ENCODE results near the gene LRRC36. TPM values are rescaled to one million over a fixed set of nuclear protein-coding genes. Genes with fewer than 3 reads are reported as not detected.

The LRRC36 gene
- total and polyA plus RNA-seq, 5 donors from 2014 or later: not detected

- no peaks in the 10 kb centered on the region for H3K9me3 ChIP-seq (ENCODE audit: control insufficient read depth in 2 of 2, low read length in 2 of 2)
- H3K36me3 ChIP-seq (ENCODE audit: control insufficient read depth, insufficient read depth, low read length): no peaks in the 10 kb centered on the region
- Mint-ChIP-seq H3K4me3 (no peak overlapping the region), H3K36me3 (no peaks in the 10 kb centered on the region), H3K27me3 (peaks cover 64% of the 10 kb centered on the region), H3K4me1 (no peaks in the 10 kb centered on the region), H3K9me3 (peaks cover 0 to 1% (median 0%) of the 10 kb centered on the region in 7 donors), H3K27ac (no peak overlapping the region)
- no peak overlapping the region for H3K4me3 ChIP-seq (ENCODE audit: low read depth, low read length)
- no peak overlapping the region for H3K27ac ChIP-seq (ENCODE audit: insufficient read depth, low read length, poor library complexity, severe bottlenecking)
- H3K27me3 ChIP-seq (ENCODE audit: control insufficient read depth, insufficient read depth, low read length): peaks cover 8% of the 10 kb centered on the region
- H3K4me1 ChIP-seq (ENCODE audit: control insufficient read depth, insufficient read depth, low read length, poor library complexity, severe bottlenecking): no peaks in the 10 kb centered on the region
- DNase-seq (no peak), ATAC-seq (ENCODE audit: low read depth in 2 of 2) (no peak)
Measured at GRCh38 chr16:67423611-67424260, 97.1 kb downstream of the LRRC36 start.

- Histone ChIP-seq H3K27ac (ENCODE audit: insufficient read depth, low read length, poor library complexity, severe bottlenecking) (no peak overlapping the region), H3K27me3 (ENCODE audit: control insufficient read depth, insufficient read depth, low read length) (peaks cover 12% of the 10 kb centered on the region), H3K36me3 (ENCODE audit: control insufficient read depth, insufficient read depth, low read length) (no peaks in the 10 kb centered on the region), H3K4me1 (ENCODE audit: control insufficient read depth, insufficient read depth, low read length, poor library complexity, severe bottlenecking) (no peaks in the 10 kb centered on the region), H3K9me3 (ENCODE audit: control insufficient read depth in 2 of 2, low read length in 2 of 2) (no peaks in the 10 kb centered on the region), H3K4me3 (ENCODE audit: low read depth, low read length) (no peak overlapping the region)
- Mint-ChIP-seq H3K4me1 (no peaks in the 10 kb centered on the region), H3K9me3 (peaks cover 0 to 1% (median 0%) of the 10 kb centered on the region in 7 donors), H3K36me3 (no peaks in the 10 kb centered on the region), H3K27me3 (peaks cover 69% of the 10 kb centered on the region), H3K27ac (no peak overlapping the region), H3K4me3 (no peak overlapping the region)
- DNase-seq: no peak
- no peak for ATAC-seq (ENCODE audit: low read depth in 2 of 2)
Measured at GRCh38 chr16:67424261-67424615, 97.6 kb downstream of the LRRC36 start.

- H3K36me3 ChIP-seq (ENCODE audit: control insufficient read depth, insufficient read depth, low read length): no peaks in the 10 kb centered on the region
- no peak overlapping the region for H3K27ac Mint-ChIP-seq
- peaks cover 12% of the 10 kb centered on the region for H3K27me3 ChIP-seq (ENCODE audit: control insufficient read depth, insufficient read depth, low read length)
- no peaks in the 10 kb centered on the region for H3K9me3 ChIP-seq (ENCODE audit: control insufficient read depth in 2 of 2, low read length in 2 of 2)
- H3K4me1 Mint-ChIP-seq: peaks cover 0 to 4% (median 0%) of the 10 kb centered on the region in 4 donors
- H3K27me3 Mint-ChIP-seq: peaks cover 71% of the 10 kb centered on the region
- peaks cover 0 to 1% (median 0%) of the 10 kb centered on the region in 7 donors for H3K9me3 Mint-ChIP-seq
- no peaks in the 10 kb centered on the region for H3K36me3 Mint-ChIP-seq
- H3K4me1 ChIP-seq (ENCODE audit: control insufficient read depth, insufficient read depth, low read length, poor library complexity, severe bottlenecking): peaks cover under 1% of the 10 kb centered on the region
- no peak overlapping the region for H3K27ac ChIP-seq (ENCODE audit: insufficient read depth, low read length, poor library complexity, severe bottlenecking)
- DNase-seq: no peak
- H3K4me3 Mint-ChIP-seq: no peak overlapping the region
- H3K4me3 ChIP-seq (ENCODE audit: low read depth, low read length): no peak overlapping the region
- no peak for ATAC-seq (ENCODE audit: low read depth in 2 of 2)
Measured at GRCh38 chr16:67425061-67425460, 98.4 kb downstream of the LRRC36 start.

GRCh38 chr16:67425580-67425979, 99.0 kb downstream of the LRRC36 start:
- Mint-ChIP-seq H3K36me3 (no peaks in the 10 kb centered on the region), H3K4me3 (no peak overlapping the region), H3K27ac (no peak overlapping the region), H3K27me3 (peaks cover 76% of the 10 kb centered on the region), H3K4me1 (peaks cover 0 to 8% (median 2%) of the 10 kb centered on the region in 4 donors), H3K9me3 (peaks cover 0 to 1% (median 0%) of the 10 kb centered on the region in 7 donors)
- H3K27me3 ChIP-seq (ENCODE audit: control insufficient read depth, insufficient read depth, low read length): peaks cover 12% of the 10 kb centered on the region
- no peak overlapping the region for H3K4me3 ChIP-seq (ENCODE audit: low read depth, low read length)
- no peaks in the 10 kb centered on the region for H3K9me3 ChIP-seq (ENCODE audit: control insufficient read depth in 2 of 2, low read length in 2 of 2)
- no peak for DNase-seq
- no peaks in the 10 kb centered on the region for H3K36me3 ChIP-seq (ENCODE audit: control insufficient read depth, insufficient read depth, low read length)
- no peak for ATAC-seq (ENCODE audit: low read depth in 2 of 2)
- no peak overlapping the region for H3K27ac ChIP-seq (ENCODE audit: insufficient read depth, low read length, poor library complexity, severe bottlenecking)
- H3K4me1 ChIP-seq (ENCODE audit: control insufficient read depth, insufficient read depth, low read length, poor library complexity, severe bottlenecking): peaks cover 6% of the 10 kb centered on the region

GRCh38 chr16:67426022-67426421, 99.4 kb downstream of the LRRC36 start:
- Histone ChIP-seq H3K27me3 (ENCODE audit: control insufficient read depth, insufficient read depth, low read length) (peaks cover 12% of the 10 kb centered on the region), H3K36me3 (ENCODE audit: control insufficient read depth, insufficient read depth, low read length) (no peaks in the 10 kb centered on the region), H3K9me3 (ENCODE audit: control insufficient read depth in 2 of 2, low read length in 2 of 2) (no peaks in the 10 kb centered on the region), H3K27ac (ENCODE audit: insufficient read depth, low read length, poor library complexity, severe bottlenecking) (no peak overlapping the region), H3K4me3 (ENCODE audit: low read depth, low read length) (no peak overlapping the region), H3K4me1 (ENCODE audit: control insufficient read depth, insufficient read depth, low read length, poor library complexity, severe bottlenecking) (peaks cover 8% of the 10 kb centered on the region)
- Mint-ChIP-seq H3K4me3 (no peak overlapping the region), H3K4me1 (peaks cover 0 to 8% (median 2%) of the 10 kb centered on the region in 4 donors), H3K9me3 (peaks cover 0 to 1% (median 0%) of the 10 kb centered on the region in 7 donors), H3K36me3 (no peaks in the 10 kb centered on the region), H3K27ac (no peak overlapping the region), H3K27me3 (peaks cover 76% of the 10 kb centered on the region)
- no peak for ATAC-seq (ENCODE audit: low read depth in 2 of 2)
- no peak for DNase-seq

- H3K4me1 Mint-ChIP-seq: peaks cover 0 to 12% (median 2%) of the 10 kb centered on the region in 4 donors
- Histone ChIP-seq H3K9me3 (ENCODE audit: control insufficient read depth in 2 of 2, low read length in 2 of 2) (no peaks in the 10 kb centered on the region), H3K27ac (ENCODE audit: insufficient read depth, low read length, poor library complexity, severe bottlenecking) (no peak overlapping the region), H3K4me1 (ENCODE audit: control insufficient read depth, insufficient read depth, low read length, poor library complexity, severe bottlenecking) (peaks cover 14% of the 10 kb centered on the region), H3K27me3 (ENCODE audit: control insufficient read depth, insufficient read depth, low read length) (peaks cover 14% of the 10 kb centered on the region), H3K36me3 (ENCODE audit: control insufficient read depth, insufficient read depth, low read length) (no peaks in the 10 kb centered on the region), H3K4me3 (ENCODE audit: low read depth, low read length) (no peak overlapping the region)
- ATAC-seq (ENCODE audit: low read depth in 2 of 2): no peak
- no peak for DNase-seq
- no peaks in the 10 kb centered on the region for H3K36me3 Mint-ChIP-seq
- peak overlapping the region in 1 of 3 donors; percentile 5 for H3K27ac Mint-ChIP-seq
- peaks cover 68% of the 10 kb centered on the region for H3K27me3 Mint-ChIP-seq
- peak overlapping the region in 2 of 4 donors; percentile 4 to 52 for H3K4me3 Mint-ChIP-seq
- H3K9me3 Mint-ChIP-seq: peaks cover 0 to 1% (median 0%) of the 10 kb centered on the region in 7 donors
Measured at GRCh38 chr16:67426950-67427349, 100.3 kb downstream of the LRRC36 start.

GRCh38 chr16:67428146-67428731, 101.6 kb downstream of the LRRC36 start:
- H3K9me3 Mint-ChIP-seq: peaks cover 0 to 1% (median 0%) of the 10 kb centered on the region in 7 donors
- Histone ChIP-seq H3K4me3 (ENCODE audit: low read depth, low read length) (no peak overlapping the region), H3K4me1 (ENCODE audit: control insufficient read depth, insufficient read depth, low read length, poor library complexity, severe bottlenecking) (peaks cover 14% of the 10 kb centered on the region), H3K27ac (ENCODE audit: insufficient read depth, low read length, poor library complexity, severe bottlenecking) (no peak overlapping the region), H3K36me3 (ENCODE audit: control insufficient read depth, insufficient read depth, low read length) (no peaks in the 10 kb centered on the region), H3K9me3 (ENCODE audit: control insufficient read depth in 2 of 2, low read length in 2 of 2) (no peaks in the 10 kb centered on the region), H3K27me3 (ENCODE audit: control insufficient read depth, insufficient read depth, low read length) (peaks cover 14% of the 10 kb centered on the region)
- ATAC-seq (ENCODE audit: low read depth in 2 of 2): peak; percentile 27 to 43
- H3K27ac Mint-ChIP-seq: no peak overlapping the region
- H3K27me3 Mint-ChIP-seq: peaks cover 67% of the 10 kb centered on the region
- no peak overlapping the region for H3K4me3 Mint-ChIP-seq
- H3K36me3 Mint-ChIP-seq: peaks cover 4% of the 10 kb centered on the region
- DNase-seq: peak in 2 of 3 donors; percentile 19 to 45
- H3K4me1 Mint-ChIP-seq: peaks cover 0 to 15% (median 2%) of the 10 kb centered on the region in 4 donors
